GM13977 (cell line): Measurements from ENCODE around the gene COP1.

ENCODE experiments used
- DNase-seq: peaks from one replicate; pipeline ENCODE4 v3.0.0; 2012; ENCODE audit warnings: low spot score
- CTCF ChIP-seq: IDR thresholded peaks from 2 replicates; pipeline ENCODE4 v1.5.1; 2012; ENCODE audit warnings: mild to moderate bottlenecking, control low read depth; ENCODE audit not compliant: insufficient read depth; ENCODE audit errors: extremely low read depth, missing control alignments
- in situ Hi-C: fragments of 300-500 bp; cut with MboI; formaldehyde crosslinking; loops from one replicate; pipeline ENCODE4 v1.12.0; 2022; ENCODE audit warnings: low sequenced_read_pairs, low pct_unique_long_range_greater_than_20kb, mixed read lengths, inconsistent platforms; ENCODE audit not compliant: unreplicated experiment

The COP1 gene

GRCh38 chr1:176225911-176226310 is 18.8 kb upstream of the COP1 start:
- in situ Hi-C loops, result no loop called here
- no peak for TF ChIP-seq CTCF
- DNase-seq, result no peak

DNA sequence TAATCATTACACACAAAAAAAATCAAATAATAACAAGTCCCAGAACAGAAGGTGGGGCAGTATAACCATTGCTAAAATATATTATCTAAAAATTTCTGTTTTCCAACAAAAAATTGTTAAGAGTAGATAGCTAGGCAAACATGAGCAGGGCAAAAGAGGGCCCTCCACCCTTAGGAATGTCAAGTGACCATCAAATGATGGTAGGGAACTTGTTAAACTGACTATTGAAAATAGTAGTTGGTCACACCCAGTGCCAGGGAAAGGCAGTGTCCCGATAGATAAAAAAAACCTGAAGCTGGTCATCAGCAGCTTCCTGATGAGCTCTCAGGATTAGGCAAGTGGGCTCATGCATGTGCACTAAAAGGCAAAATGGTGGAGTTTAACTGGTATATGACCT is 18.4 kb upstream of the COP1 start:
- no peak for TF ChIP-seq CTCF
- DNase-seq, result no peak
- in situ Hi-C loops, result no loop called here

DNA sequence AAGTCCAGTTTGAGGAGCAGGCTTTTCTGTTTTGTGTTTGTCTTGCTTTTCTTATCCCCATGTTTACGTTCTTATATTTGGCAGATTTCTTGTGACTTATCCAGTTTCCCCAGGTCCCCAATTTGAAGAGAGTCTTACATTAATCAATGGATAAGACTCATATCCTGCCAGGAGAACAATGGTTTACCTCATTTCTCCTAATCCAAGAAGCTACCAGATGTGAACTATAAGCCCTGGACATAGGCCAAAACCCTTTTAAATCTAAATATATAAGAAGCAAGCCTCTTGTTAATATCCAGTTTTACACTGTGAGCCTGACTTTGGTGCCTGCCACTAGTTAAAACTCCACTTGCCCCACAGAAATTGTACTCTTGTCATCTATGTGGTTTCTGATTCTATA is 15.1 kb upstream of the COP1 start:
- TF ChIP-seq CTCF, result no peak
- in situ Hi-C loops, result no loop called here
- DNase-seq, result no peak

DNA sequence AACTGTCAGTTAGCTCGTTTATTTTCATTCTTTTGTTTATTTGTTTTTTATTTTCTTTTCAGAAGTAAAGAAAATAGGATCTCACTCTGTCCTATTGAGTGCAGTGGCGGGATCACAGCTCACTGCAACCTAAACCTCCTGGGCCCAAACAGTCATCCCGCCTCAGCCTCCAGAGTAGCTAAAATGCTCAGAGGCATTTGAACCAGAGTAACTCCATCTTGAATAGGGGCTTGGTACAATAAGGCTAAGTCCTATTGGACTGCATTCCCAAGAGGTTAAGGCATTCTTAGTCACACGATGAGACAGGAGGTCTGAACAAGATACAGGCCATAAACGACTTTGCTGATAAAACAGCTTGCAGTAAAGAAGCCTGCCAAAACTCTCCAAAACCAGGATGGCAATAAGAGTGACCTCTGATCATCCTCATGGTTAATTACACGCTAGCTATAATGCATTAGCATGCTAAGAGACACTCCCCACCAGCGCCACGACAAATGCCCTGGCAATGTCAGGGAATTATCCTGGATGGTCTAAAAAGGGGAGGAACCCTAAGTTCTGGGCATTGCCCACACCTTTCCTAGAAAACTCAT is 13.1 kb upstream of the COP1 start:
- no peak for DNase-seq
- in situ Hi-C loops, result no loop called here
- no peak for TF ChIP-seq CTCF

- no peak for DNase-seq
- TF ChIP-seq CTCF, result no peak
- in situ Hi-C loops, result no loop called here
Measured at GRCh38 chr1:176217461-176218099, 10.5 kb upstream of the COP1 start.

GRCh38 chr1:176216031-176216430 is 8.9 kb upstream of the COP1 start:
- in situ Hi-C loops, result no loop called here
- no peak for DNase-seq
- TF ChIP-seq CTCF, result no peak
